Gastrocnemius medialis (tissue), 4 donors: ENCODE data around the gene IMMT.

Source experiments
- CTCF ChIP-seq, 5 experiments: fragments of 450-650 bp in 3 of 5; fragments of 200-600 bp in 2 of 5; sonication (generic) in 2 of 5; IDR thresholded peaks in 4 of 5; conservative IDR thresholded peaks in 1 of 5; 1 replicate in 4 of 5; 2 replicates in 1 of 5; pipeline ENCODE4 v1.5.1; 2016 to 2019; ENCODE audit warnings: antibody characterized with exemption in 5 of 5, mild to moderate bottlenecking in 3 of 5, moderate library complexity in 3 of 5
- POLR2A ChIP-seq, 2 donors: fragments of 450-650 bp; IDR thresholded peaks; one replicate each; pipeline ENCODE4 v1.6.1; 2017; ENCODE audit warnings: antibody characterized with exemption in 2 of 2, mild to moderate bottlenecking in 2 of 2, moderate library complexity in 2 of 2

GRCh38 chr2:86138736-86139625 is 56.3 kb downstream of the IMMT start:
- TF ChIP-seq POLR2A (IDR thresholded peaks at IDR 0.05): no peak
- TF ChIP-seq CTCF (IDR thresholded peaks at IDR 0.05 in 4 of 5, conservative IDR thresholded peaks at IDR 0.05 in 1 of 5): no peak
